ENCODE results near the gene MYBPC2. TPM values are rescaled to one million over a fixed set of nuclear protein-coding genes. Genes with fewer than 3 reads are reported as not detected.

The MYBPC2 gene
- total and polyA plus RNA-seq, 9 of the 15 experiments (the other 6 are each of a cell fraction or from before 2014, with no cell fraction given): 0.01 to 0.14 (median 0.04) TPM; not detected in 6

GRCh38 chr19:50431343-50432220 is 1.1 kb upstream of the MYBPC2 start (continued):
- 0 out of 2 replicates have a peak, but pooled peaks have one; percentile 14 for TF ChIP-seq ZNF407 (IDR thresholded peaks at IDR 0.05; ENCODE audit: low read depth)
- TF ChIP-seq KLF13 (tag; IDR thresholded peaks at IDR 0.05; ENCODE audit: borderline replicate concordance, low read depth): 0 out of 2 replicates have a peak, but pooled peaks have one; percentile 26
- no peak for TF ChIP-seq SIN3A (IDR thresholded peaks at IDR 0.05; ENCODE audit: borderline replicate concordance in 2 of 2, control insufficient read depth in 1 of 2, low read depth in 2 of 2, low read length in 2 of 2)
- TF ChIP-seq SIN3B (IDR thresholded peaks at IDR 0.05; ENCODE audit: low read depth): peak; percentile 13; the same call in 1 of the 2 replicates
- no peak for TF ChIP-seq ZNF324 (CRISPR knock-in tag; IDR thresholded peaks at IDR 0.05)
- no peak for TF ChIP-seq ZNF695 (CRISPR knock-in tag; IDR thresholded peaks at IDR 0.05)
- peak; percentile 47; the same call in 1 of the 2 replicates for TF ChIP-seq DPF2 (IDR thresholded peaks at IDR 0.05)
- TF ChIP-seq CHD4 (IDR thresholded peaks at IDR 0.05; ENCODE audit: insufficient read depth, insufficient replicate concordance, low read depth, low read length, poor library complexity, severe bottlenecking): no peak
- 0 out of 4 replicates have a peak, but pooled peaks of 1 of the 2 experiments have one; percentile 10 for TF ChIP-seq FOXK2 (conservative IDR thresholded peaks at IDR 0.05 in 1 of 2, IDR thresholded peaks at IDR 0.05 in 1 of 2; ENCODE audit: low read depth in 2 of 2)
- no peak for TF ChIP-seq CGGBP1 (CRISPR knock-in tag; IDR thresholded peaks at IDR 0.05)
- TF ChIP-seq NRF1 (conservative IDR thresholded peaks at IDR 0.05 in 1 of 2, IDR thresholded peaks at IDR 0.05 in 1 of 2): 0 out of 4 replicates have a peak, but pooled peaks have one; percentile 36 to 50
- TF ChIP-seq BHLHE40 (IDR thresholded peaks at IDR 0.05; ENCODE audit: low read length): peak; percentile 69
- TF ChIP-seq BDP1 (IDR thresholded peaks at IDR 0.05; ENCODE audit: insufficient read depth, insufficient read length): no peak
- peak; percentile 73 for TF ChIP-seq VEZF1 (CRISPR knock-in tag; IDR thresholded peaks at IDR 0.05)
- peak; percentile 62; the same call in 1 of the 2 replicates for TF ChIP-seq ATF1 (CRISPR knock-in tag; IDR thresholded peaks at IDR 0.05)
- peak; percentile 97 for TF ChIP-seq ATF1 (tag; IDR thresholded peaks at IDR 0.05)

Data from K562 (cell line).